Measurements from ENCODE around the gene GPR85. TPM values are rescaled to one million over a fixed set of nuclear protein-coding genes. Genes with fewer than 3 reads are reported as not detected.

GPR85 gene, protein sequence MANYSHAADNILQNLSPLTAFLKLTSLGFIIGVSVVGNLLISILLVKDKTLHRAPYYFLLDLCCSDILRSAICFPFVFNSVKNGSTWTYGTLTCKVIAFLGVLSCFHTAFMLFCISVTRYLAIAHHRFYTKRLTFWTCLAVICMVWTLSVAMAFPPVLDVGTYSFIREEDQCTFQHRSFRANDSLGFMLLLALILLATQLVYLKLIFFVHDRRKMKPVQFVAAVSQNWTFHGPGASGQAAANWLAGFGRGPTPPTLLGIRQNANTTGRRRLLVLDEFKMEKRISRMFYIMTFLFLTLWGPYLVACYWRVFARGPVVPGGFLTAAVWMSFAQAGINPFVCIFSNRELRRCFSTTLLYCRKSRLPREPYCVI
- not detected in 2 replicates for total RNA-seq

DNA sequence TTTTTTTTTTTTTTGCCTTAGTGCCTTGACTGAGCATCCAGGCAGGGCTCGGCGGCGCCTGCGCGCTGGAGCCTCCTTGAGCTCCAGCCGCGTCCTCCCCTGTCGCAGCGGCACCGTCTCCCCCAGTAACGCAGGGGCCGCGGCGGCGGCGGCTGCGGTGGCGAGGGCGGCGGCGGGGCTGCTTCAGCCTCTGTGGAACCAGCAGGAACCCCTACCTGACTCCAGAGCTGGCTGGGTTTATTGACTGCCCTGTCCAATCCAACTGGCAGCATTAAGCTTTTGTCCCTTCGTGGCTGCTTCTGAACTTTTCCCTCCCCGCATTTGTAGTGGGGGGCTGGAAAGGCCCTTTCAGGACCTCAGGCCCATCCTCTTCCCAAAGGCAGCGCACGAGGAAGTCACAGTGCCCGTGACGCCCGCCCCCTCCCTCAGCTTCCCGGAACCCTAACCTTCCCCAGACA is at the start of gene GPR85:
TSS of gene GPR85 (minus strand) at position 397 of the 458 bp plus-strand sequence. CDS start 2,106 bp downstream, outside the sequence.
- intact Hi-C loops (cut with micrococcal nuclease), result no loop called here

- intact Hi-C loops (cut with micrococcal nuclease), result no loop called here
Measured at GRCh38 chr7:113134025-113134424, 47.4 kb upstream of the GPR85 start.

DNA sequence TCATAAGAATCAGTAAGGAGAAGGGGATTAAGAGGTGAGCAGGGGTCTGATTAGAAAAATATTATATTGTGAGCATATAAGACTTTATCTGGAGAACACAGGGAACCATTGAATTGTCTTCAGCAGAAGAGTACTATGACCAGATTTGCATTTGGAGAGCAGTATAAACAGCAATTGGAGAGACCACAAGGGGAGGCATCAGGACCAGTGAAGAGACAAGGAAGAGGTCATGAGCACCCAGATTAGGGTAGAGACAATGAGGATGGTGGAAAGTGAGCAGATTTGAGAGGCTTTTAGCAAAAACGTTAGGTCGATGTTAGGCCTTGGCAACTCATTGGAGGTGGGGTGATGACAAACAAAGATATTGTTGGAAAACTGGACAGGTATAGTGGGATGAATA is 44.7 kb upstream of the GPR85 start:
- intact Hi-C loops (cut with micrococcal nuclease), result no loop called here

DNA sequence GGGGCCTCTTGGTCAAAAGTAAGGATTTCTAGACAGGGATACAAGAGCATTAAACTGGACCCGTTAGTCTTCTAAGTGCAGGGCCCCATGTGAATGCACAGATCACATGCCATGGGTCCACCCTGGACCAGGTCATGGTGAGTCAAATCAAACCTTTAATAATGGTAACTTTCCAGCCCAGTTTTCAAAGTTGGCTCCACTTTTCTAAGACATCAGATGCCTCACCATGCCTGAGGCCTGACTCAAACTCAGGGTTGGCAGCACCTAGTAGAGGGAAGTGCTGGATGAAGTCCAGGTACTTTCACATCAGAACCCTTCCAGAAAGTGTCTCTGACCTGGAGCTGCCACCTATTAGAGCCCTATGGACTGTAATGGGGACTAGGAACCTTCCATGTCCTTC is 41.4 kb upstream of the GPR85 start:
- intact Hi-C loops (cut with micrococcal nuclease), result no loop called here

DNA sequence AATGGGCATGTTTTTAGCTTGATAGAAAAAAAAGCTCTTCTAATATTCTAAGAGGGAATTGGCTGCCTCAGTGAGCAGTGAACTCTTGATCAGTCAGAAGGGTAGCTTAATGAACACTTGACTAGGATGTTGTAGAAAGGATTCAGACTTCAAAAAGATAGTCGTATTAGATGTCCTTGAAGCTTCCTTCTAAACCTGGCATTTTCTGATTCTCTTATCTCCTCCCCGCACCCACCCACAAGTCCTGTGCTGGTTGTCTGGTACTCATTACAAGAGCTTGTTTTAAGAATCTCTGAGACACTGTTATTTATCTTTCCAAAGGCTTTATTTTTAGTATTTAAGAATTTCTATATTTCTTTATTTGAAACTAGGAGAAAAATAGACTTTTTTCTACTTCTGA is 39.1 kb upstream of the GPR85 start:
- intact Hi-C loops (cut with micrococcal nuclease), result no loop called here

DNA sequence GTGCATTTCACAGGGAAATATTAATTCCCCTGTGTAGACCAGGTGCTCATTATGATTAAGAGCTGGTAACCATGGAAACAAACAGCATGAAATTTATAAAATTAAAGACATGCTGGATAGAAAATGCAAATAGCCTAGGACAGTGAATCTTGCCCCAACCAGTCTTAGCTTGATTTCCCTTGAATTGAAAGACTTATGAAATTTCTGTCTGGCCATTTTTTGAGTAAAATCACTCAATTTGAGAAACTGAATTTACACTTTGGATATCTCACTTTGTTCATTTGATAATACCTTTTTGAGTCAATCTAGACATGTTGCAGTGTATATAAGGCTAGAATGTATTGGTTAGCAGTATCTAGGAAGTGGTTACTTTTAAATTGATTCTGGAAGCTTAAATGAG is 36.1 kb upstream of the GPR85 start:
- intact Hi-C loops (cut with micrococcal nuclease), result loop anchor here (5.0 kb wide), 1 partner anchor 1560 kb away; the partner anchor contains the start of gene IMMP2L

DNA sequence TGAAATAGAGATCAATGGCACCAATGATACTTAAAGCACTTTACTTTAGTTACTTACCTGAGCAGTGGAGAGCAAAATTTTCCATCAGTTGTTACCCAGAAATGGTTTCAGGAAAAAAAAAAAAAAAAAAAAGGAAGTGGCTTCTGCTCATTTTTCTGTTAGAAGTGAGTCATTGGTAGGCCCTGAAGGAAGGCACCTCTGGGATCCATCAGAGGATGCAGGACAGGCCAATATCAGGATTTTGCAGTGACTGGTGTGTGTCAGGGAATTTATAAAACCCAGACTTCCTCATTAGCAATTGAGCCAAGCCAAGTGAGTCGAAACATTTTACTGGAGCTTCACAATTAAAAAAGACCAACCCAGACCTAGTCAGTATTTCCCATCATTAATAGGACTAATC is 34.0 kb upstream of the GPR85 start:
- intact Hi-C loops (cut with micrococcal nuclease), result loop anchor here (5.0 kb wide), 1 partner anchor 1558 kb away; the partner anchor contains the start of gene IMMP2L

- intact Hi-C loops (cut with micrococcal nuclease), result loop anchor here (10.0 kb wide), 1 partner anchor 725 kb away; no protein-coding TSS in a partner anchor
Measured at GRCh38 chr7:113119429-113119828, 32.8 kb upstream of the GPR85 start.

- intact Hi-C loops (cut with micrococcal nuclease), result loop anchor here (1.0 to 10.0 kb wide), 6 partner anchors 31 to 912 kb away; partner anchors contain the start of genes DOCK4, IFRD1, TMEM168 and ZNF277
Measured at GRCh38 chr7:113118074-113118959, 31.7 kb upstream of the GPR85 start, which contains the start of gene SMIM30. TSS of gene SMIM30 (minus strand) at chr7:113118554. CDS start at chr7:113117578, 976 bp downstream.

GRCh38 chr7:113117374-113117774 is 30.7 kb upstream of the GPR85 start:
- intact Hi-C loops (cut with micrococcal nuclease), result loop anchor here (10.0 kb wide), 1 partner anchor 723 kb away; no protein-coding TSS in a partner anchor

DNA sequence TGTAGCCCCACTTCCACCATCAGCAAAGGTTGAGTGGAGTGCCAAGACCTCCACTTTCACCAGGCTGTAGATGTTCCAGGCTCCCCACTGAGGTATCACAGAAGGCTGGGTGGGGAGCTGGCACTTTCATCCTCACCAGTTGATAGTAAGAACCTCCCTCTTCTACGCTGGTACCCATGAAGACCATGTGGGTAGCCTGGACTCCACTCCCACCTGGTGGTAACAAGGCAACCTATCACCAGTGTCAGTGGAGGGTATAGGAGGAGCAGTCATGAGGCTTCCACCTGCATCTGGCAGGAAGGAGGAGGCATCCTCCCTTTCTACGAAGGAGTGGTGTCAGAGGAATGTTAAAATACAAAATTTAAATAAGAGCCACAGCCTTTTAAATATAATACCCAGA is 27.3 kb upstream of the GPR85 start:
- intact Hi-C loops (cut with micrococcal nuclease), result loop anchor here (10.0 kb wide), 1 partner anchor 719 kb away; no protein-coding TSS in a partner anchor

DNA sequence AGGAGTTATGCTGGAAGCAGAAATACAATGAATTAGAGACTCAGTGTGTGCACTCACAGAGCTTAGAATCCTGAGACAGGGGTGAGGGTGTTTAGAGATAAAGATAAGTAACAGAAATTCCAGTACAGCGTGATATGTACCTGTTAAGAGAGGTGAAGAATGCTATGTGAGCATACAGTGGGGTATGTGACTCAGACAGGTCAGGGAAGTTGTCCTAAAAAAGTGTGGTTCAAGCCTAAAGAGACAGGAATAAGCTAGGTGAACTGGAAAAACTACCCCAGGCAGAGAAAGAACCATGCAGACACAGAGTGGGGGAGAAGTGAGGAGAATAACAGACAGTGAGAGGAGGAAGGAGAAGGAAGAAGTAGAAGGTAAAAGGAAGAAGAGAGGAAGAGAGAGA is 23.1 kb upstream of the GPR85 start:
- intact Hi-C loops (cut with micrococcal nuclease), result loop anchor here (10.0 kb wide), 1 partner anchor 715 kb away; no protein-coding TSS in a partner anchor

- intact Hi-C loops (cut with micrococcal nuclease), result no loop called here
Measured at GRCh38 chr7:113100121-113100603, 13.5 kb upstream of the GPR85 start.

- intact Hi-C loops (cut with micrococcal nuclease), result no loop called here
Measured at GRCh38 chr7:113099284-113099919, 12.8 kb upstream of the GPR85 start.

GRCh38 chr7:113094517-113095249 is 8.1 kb upstream of the GPR85 start:
- intact Hi-C loops (cut with micrococcal nuclease), result no loop called here

GRCh38 chr7:113093561-113093960 is 6.9 kb upstream of the GPR85 start:
- intact Hi-C loops (cut with micrococcal nuclease), result no loop called here

DNA sequence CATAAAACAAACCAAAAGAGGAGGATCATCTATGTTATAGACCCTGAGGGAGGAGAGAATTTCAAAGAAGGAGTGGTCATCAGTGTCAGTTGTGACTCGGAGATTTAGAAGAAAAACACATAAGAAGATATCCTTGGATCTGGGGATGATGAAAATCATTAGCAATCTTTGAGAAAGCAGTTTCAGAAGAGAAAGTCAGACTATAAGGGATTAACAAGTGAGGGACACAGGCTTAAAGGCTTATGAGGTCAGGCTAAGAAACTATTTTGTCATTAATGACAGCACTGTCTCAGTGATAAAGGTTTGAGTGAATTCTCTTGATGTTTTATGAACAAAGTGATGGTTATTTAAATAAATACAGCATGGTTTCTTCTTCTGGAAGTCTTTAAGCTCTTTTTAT is 6.1 kb upstream of the GPR85 start:
- intact Hi-C loops (cut with micrococcal nuclease), result no loop called here

GRCh38 chr7:113087071-113087998 is 708 bp upstream of the GPR85 start:
- intact Hi-C loops (cut with micrococcal nuclease), result loop anchor here (1.0 kb wide), 1 partner anchor 31 kb away; the partner anchor contains the start of gene SMIM30
